ENCODE measurements around the gene SERPIND1.

Gene SERPIND1

GRCh38 chr22:20829491-20830134 is 55.7 kb downstream of the SERPIND1 start:
- DNase-seq (ENCODE audit: low read depth, low spot score) = no peak

DNA sequence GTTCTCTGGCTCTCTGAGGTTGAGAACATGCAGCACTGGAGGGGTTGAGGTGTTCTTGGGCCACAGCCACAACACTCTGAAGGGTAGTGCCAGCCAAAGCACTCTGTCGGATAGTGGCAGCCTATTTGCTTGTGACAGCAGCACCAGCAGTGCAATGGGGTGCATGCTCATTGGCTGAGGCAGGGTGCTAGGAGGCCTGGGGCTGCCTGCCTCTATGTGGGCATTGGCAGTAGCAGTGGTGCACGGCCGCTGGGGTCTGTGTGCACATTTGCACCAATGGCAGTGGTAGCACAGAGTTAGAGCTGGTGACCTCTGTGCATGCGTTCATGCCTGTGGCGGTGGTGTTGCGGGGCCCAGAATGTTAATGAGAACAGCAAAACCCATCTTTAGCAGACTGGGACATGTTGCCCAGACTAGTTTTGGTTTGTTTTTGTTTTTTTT is 59.3 kb downstream of the SERPIND1 start:
- no peak overlapping the region for H3K4me3 ChIP-seq (ENCODE audit: low read length)
- no peak for DNase-seq (ENCODE audit: low read depth, low spot score)

More at GRCh38 chr22:20829491-20830134, 55.7 kb downstream of the SERPIND1 start:
- no peak overlapping the region for H3K4me3 ChIP-seq (ENCODE audit: low read length)

DNA sequence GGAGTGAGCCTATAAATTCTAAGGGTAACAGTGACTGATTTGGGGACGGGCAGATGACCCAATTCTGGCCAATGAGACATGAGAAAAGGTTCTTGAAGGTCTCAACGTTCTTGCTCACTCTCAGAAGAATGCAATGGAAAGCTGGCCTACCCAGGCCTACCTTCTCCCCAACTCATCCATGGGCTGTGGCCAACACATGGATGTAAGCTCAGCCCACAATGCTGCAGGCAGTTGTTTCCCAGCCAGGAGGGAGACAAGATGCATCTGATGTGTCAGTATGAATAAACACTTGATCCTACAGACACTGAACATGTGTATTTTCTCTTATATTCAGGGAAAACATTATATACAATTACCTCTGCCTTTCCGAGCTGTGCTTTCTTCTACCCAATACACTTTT is 60.3 kb downstream of the SERPIND1 start:
- DNase-seq (ENCODE audit: low read depth, low spot score) = no peak
- no peak overlapping the region for H3K4me3 ChIP-seq (ENCODE audit: low read length)

DNA sequence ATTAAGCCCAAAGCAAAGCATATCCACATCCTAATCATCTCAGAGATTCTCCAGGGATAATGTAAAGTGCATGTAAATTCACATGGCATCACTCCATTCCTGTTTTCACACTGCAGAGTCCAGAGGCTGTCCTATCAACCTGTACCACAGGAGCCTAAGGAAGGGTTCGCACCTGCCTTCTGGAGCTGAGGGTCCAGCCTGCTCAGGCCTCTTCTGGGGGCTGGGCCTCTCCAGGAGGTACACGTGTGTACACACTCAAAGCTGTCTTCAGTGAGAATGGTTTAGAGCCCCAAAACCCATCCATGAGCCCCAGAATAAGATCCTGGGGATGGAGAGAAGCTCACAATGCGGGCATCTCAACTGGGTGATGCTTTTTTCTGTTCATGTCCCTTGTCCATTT is 60.8 kb downstream of the SERPIND1 start:
- H3K4me3 ChIP-seq (ENCODE audit: low read length) = no peak overlapping the region
- DNase-seq (ENCODE audit: low read depth, low spot score) = no peak
